DMS114 treated with DMSO at 0.1 percent for 48 hours (cell line): ENCODE data around the gene MYL11.
"Not testable (repeated sequence)": the region's sequence is repeated elsewhere in the genome, so short reads cannot be mapped to it uniquely, and the experiment has no call there.

Source experiments
- DNase-seq: peaks from one replicate; lab custom pipeline; 2025; ENCODE audit not compliant: unreplicated experiment; lab: John Stamatoyannopoulos, UW

The MYL11 gene, protein sequence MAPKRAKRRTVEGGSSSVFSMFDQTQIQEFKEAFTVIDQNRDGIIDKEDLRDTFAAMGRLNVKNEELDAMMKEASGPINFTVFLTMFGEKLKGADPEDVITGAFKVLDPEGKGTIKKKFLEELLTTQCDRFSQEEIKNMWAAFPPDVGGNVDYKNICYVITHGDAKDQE

DNA sequence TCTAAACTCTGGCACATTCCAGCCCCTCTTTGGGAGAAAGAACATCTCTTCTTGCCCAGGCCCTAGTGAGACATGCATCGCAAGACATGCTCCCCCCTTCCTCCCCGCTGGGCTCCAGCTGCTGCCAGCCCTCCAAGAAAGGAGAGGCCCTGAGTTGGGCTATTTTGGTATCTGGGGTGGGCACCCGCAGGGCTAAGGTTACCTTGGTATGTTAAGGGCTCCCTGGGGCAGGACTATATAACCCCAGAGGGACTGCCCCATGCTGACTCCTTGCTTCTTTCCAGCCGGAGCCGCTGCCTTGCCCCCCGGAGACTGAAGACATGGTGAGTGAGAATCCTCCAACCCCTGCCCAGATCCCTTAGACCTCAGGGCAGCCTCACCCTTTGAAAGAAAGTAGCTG lies at the start of gene MYL11:
MYL11 (plus strand) TSS at position 265 of the 400 bp plus-strand sequence; CDS start at position 321, 56 bp downstream.
- DNase-seq = no peak

DNA sequence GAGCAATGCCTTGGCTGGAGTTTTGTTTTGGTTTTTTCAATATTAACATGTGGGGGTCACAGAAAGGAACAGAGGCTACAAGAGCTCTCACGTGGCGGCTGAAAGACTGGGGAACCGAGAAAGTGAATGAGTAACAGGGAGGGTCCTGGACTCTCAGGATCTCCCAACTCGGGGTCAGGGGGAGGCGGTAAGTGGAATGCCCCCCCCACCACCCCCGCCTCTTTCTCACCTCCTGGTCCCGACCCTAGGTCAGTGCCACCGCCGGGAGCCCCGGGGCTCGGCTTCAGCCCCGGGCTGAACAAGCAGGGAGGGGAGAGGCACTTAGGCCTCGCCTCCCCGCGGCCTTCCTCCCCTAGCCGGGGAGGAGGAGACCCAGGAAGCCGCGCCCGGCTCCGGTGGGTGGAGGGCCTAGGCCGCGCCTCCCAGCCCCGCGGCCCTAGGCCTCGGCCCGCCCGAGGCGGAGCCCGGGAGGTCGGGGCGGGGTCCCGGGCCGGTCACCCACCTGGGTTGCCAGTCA lies 40.1 kb upstream of the MYL11 start:
- not testable (repeated sequence) for DNase-seq

DNA sequence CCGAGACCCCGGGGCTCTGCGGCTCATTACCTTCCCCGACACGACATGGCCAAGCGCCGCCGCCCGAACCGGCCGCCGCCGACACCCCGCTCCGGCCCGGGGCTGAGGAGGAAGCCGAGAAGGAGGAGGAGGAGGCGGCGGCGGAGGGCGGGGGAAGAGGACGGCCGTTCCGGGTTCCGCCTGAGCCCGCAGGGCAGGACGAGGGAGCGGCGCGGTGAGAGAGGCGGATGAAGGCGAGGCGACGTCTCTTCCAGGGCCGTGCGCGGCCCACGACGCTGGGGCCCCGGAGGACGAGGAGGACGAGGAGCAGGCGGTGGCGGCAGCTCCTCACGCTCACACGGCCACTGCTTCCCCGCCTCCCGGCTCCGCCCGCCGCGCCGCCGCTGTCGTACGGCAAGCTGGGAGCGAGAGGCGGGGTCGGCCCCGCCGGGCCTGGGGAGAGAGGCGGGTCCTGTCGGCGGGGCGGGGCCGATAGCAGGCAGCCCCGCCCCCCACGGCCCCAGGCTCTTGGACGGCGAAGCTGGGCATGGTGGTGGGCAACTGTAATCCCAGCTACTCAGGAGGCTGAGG lies 39.5 kb upstream of the MYL11 start:
- DNase-seq = peak; percentile 63

DNA sequence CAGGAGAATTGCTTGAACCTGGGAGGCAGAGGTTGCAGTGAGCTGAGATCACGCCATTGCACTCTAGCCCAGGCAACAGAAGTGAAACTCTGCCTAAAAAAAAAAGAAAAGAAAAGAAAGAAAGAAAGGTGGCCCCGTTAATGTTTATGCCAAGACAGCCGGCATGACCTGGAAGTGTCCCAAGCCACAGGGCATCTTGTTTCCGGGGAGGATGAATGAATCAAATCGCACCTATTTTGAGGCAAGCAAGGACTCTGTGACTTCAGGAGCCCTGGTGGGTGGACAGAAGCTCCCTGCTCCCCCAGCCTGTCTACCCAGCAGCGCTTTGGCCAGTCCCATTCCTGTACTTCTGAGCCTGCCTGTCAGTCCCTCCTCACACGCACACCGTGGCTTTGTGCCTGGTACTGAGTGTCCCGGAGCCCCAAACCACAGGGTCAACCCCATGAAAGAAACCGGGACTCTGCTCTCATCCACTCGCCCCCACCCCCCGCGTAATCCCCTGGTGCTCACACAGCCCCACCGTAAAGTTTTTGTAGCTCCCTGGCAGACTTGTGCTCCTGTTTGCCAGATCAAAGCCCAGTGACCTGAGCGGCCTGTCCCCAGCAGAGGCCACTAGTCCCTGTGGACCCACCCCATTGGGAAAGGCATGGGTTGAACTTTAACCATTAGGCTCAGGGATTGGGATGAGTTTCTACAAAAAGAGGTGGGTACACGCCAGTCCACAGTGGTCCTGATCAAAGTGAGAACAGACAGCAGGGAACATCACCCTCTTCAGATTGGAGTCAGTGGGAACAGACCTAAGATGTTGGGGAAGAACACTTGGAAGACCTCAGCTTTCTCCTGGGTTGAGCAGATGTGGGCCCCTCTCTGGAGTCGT lies 38.8 kb upstream of the MYL11 start:
- DNase-seq = no peak

DNA sequence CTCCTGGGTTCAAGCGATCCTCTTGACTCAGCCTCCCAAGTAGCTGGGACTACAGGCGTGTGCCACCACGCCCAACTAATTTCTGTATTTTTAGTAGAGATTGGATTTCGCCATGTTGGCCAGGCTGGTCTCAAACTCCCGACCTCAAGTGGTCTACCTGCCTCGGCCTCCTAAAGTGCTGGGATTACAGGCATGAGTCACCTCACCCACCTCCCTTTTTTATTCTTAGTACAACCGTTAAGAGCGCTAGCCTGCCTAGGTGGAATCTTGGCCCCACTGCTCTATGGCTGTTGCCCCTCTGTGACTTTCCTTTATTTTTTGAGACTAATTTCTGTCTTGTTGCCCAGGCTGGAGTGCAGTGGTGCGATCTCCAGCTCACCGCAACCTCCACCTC lies 36.6 kb upstream of the MYL11 start:
- DNase-seq = not testable (repeated sequence)

DNA sequence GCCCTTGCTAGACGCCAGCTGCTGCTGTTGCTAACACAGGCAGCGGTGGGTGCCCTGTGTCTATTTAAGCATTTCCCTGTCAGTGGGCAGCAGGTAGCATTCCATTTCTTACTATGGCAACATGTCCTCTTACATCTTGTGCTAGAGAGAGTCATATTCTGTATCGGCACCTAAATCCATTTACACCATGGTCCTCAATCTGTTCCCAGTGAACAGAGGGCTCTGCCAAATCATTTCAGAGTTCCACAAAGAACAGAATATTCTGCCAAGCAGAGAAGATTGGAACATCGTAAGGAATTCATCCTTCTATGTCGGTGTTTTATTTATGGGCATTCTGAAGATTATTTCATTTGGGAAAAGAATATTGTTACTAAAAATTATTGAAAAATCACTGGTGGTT lies 35.9 kb upstream of the MYL11 start:
- not testable (repeated sequence) for DNase-seq

DNA sequence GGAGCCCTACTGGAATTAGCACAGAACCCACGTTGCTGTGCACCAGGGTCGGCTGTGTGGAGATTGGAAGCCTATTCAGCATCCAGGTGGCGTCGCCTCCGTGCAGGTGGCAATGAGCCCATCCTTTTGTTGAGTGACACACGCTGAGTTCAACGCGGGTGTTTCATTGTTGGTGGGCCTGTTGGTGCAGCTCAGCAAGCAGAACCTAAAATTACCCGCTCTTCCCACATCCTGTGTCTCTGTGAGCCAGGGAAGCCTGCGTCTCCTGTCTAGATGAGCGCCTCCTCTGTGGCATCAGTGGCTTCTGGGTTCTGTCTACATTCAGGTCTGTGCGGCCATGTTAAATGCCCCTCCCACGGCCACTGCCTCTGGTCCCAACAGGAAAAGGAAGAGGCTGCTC lies 34.0 kb upstream of the MYL11 start:
- no peak for DNase-seq

DNA sequence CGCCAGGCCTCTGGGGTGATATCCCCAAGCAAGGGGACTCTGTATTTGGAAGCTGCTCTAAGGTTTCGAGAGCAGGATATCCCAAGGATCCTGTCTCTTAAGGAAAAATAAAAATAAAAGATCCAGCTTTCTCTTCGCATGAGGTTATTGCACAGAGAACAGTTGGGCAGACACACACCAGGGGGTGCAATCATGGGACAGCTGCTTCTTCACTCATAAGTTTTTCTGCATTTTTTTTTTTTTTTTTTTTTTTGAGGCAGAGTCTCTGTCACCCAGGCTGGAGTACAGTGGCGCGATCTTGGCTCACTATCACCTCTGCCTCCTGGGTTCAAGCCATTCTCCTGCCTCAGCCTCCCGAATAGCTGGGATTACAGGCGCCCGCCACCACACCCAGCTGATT lies 32.6 kb upstream of the MYL11 start:
- DNase-seq = not testable (repeated sequence)

DNA sequence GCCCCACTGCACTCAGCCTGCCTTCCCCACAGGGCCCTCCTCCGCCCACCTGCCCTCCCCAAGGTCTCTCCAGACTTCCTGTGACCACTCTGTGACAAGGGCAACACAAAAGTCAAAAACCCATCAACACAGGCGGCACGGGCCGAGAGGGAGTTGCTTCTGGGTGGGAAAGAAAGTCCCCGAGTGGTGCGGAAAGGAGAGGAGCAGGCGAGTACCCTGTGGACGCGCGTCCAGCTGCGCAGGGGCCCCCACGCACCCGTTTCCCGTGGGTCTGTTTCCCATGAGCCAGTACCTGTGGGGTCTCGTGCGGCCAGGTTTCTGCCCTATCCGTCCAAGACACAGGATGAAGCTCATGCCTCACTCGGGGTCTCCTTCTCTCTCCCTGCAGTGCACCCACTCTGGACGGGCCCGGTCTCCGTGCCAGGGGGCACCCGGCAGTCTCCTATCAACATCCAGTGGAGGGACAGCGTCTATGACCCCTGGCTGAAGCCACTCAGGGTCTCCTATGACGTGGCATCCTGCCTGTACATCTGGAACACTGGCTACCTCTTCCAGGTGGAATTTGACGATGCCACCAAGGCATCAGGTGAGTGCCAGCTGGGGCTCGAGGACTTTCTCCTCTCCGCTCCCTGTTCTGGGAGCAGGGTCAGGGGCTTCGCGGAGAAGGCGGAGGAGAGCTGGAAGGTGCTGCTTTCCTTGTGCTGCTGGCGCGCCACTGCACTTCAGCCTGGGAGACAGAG lies 31.7 kb upstream of the MYL11 start:
- DNase-seq = no peak

DNA sequence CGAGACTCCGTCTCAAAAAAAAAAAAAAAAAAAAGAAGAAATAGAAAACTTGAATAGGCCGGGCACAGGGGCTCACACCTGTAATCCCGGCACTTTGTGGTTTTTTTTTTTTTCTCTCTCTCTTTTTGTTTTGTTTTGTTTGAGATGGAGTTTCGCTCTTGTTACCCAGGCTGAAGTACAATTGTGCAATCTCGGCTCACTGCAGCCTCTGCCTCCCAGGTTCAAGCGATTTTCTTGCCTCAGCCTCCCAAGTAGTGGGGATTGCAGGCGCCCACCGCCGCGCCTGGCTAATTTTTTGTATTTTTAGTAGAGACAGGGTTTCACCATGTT lies 31.1 kb upstream of the MYL11 start:
- not testable (repeated sequence) for DNase-seq

DNA sequence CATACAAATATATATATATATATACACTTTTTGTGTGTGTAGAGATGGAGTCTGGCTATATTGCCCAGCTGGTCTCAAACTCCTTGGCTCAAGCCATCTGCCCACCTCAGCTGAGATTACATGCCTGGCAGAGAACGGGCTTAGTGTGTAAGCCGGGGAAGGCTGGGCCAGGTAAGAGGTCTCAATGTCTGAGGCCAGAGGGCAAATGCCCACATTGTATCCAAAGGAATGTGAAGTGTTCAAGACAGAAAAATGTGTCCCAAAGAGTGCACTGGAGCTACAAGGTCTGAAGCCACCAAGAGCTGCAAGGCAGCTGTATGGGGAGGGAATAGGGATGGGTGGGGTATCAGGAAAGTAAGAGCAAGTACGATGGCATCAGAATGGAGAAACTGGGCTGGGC lies 28.3 kb upstream of the MYL11 start:
- no peak for DNase-seq

DNA sequence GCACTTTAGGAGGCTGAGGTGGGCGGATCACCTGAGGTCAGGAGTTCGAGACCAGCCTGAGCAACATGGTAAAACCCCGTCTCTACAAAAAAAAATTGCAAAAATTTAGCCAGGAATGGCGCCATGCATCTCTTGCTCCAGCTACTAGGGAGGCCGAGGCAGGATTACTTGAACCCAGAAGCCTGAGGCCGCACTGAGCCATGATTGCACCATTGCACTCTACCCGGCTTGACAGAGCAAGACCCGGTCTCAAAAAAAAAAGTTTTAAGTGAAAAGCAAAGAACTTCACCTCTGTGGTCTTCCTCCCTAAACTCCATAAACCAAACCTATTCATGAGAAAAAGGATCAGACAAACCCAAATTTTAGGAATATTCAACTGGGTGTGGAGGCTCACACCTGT lies 26.5 kb upstream of the MYL11 start:
- no peak for DNase-seq

DNA sequence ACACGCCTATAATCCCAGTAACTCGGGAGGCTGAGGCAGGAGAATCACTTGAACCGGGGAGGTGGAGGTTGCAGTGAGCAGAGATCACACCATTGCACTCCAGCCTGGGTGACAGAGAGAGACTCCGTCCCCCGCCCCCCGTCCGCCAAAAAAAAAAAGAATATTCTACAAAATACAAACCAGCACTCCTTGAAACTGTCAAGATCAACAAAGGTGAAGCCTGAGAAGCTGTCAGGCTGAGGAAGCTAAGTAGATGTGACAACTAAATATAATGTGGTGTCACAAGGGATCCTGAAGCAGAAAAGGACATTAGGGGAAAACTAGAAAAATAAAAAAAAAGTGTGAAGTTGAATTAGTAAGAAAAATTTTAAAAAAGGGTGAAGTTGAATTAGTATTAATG lies 25.7 kb upstream of the MYL11 start:
- no peak for DNase-seq

DNA sequence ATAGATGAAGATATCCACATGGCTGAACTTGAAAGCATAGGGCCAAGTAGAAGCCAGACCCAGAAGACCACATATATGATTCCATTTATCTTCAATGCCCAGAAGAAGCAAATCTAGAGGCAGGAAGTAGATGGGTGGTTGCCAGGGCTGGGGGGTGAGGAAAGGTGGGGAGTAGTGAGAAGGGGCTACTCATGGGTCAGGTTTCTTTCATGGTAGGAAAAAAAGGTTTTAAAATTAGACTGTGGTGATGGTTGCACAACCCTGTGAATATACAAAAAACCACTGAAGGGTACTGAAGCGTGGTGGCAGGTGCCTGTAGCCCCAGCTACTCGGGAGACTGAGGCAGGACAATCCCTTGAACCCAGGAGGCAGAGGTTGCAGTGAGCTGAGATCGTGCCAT lies 24.9 kb upstream of the MYL11 start:
- DNase-seq = no peak

DNA sequence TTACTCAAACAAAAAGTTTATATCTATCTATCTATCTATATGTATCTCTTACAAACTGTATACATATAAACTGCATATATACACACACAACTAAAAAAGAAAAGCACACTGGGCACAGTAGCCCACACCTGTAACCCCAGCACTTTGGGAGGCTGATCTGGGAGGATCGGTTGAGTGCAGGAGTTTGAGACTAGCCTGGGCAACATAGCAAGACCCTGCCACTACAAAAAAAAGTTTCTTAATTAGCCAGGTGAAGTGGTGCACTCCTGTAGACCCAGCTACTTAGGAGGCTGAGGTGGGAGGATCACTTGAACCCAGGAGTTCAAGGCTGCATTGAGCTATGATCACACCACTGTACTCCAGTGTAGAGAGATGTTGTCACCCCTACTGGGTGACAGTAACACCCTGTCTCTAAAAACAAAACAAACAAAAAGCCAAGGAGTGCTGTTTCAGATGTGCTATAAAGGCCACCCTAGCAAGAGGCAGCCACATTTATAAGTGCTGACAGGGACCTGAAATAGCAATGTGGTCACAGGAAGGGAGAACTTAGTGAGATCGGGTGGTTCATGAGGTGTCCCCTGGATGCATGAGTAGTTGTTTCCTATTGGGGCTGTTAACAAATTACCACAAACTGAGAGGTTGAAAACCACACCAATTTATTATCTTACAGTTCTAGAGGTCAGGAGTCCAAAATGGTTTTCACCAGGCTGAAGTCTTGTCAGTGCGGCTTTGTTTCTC lies 24.3 kb upstream of the MYL11 start:
- DNase-seq = no peak

DNA sequence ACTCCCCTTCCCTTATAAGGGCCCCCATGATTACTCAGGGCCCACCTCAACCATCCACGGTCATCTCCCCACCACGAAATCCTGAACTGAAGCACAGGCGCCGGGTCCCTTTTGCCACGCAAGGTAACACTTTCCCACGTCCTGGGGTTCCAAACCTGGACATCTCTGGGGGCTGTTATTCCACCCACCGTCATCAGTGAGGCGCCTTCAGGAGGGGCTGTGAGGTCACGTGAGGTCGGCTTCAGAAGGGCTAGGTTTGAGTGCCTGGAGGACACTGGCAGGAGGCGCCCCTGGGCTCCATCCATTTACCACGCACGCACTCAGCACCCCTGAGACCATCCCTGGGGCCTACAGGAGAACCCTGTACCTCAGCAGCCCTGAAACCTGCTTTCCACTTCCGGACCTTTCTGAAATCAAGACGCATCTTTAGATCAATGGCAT lies 23.6 kb upstream of the MYL11 start:
- no peak for DNase-seq

DNA sequence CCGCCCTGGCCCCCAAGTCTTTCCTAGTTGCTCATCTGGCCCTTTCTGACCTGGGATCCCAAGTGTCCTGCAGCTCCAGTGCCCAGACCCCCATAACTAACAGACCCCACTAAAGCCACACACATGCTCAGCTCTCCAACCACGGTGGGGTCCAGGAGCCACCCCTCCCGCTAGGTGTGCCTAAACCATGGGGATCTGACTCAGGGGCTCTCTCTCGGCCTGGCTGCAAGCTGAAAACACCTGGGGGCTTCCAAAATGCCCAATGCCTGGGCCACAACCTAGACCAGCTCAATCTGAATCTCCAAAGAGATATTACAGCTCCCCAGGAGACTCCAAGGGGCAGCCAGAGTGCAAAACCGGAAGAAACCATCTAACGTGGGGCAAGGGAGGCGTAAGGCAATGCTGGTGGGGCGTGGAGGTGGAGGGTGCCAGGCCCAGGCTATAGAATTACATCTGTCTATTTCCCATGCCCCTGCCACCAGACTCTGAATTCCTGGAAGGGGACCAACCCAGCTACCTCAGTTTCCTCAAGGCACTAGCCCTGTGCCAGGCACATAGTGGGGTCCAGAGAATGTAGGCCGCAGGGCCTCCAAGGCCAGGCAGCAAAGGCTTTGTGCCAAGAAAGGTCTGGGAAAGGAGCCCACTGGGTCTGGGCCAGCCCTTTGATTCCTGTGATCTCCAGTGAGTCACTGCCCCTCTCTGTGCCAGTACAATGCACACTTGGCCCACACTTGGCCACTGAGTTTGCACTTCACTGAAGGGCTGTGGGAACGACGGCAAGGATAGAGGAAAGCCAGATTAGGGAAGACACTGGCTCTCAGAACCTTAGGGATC lies 22.8 kb upstream of the MYL11 start:
- no peak for DNase-seq

DNA sequence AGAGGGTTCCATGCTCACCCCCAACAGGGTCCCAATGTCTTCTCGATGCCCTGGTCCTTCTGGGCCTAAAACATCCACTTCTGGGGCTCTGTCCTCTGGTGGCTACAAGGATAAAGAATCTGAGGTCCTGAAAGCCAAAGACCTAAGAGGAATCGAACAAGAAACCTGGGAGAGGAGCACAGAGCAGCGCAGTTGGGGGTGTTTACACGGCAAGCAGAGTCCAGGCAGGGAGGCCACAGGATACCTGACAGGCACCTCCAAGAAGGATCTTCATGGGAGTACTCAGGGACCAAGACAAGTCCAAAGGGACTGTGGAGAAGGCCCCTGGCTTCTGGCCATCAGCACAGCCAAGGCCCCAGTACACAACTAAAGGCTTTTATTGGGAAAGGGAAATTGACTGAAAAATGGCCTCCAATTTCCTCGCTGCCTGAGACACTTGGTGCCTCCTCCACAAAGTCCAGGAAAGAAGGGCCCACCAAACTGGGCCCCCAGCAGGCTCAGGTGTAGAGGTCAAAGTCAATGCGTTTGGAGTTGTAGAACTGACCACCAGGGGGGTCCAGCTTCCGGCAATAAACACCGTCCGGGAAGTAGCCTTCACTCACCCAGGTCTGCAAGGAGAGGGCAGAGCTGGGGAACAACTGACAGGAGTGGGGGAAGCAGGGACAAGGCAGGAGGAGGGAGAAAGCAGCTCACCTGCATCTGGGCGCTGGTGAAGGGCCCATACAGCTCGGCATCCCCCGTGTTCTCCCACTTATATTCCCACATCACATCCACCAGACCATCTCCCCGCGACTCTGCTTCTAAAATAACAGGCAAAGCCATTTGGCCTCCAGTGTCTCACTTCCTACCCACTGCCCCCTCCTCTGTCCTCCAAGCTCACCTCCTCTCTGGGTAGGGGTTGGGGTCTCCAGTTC lies 21.9 kb upstream of the MYL11 start:
- DNase-seq = no peak
